ENCODE results near the gene TRABD2B.

The TRABD2B gene

DNA sequence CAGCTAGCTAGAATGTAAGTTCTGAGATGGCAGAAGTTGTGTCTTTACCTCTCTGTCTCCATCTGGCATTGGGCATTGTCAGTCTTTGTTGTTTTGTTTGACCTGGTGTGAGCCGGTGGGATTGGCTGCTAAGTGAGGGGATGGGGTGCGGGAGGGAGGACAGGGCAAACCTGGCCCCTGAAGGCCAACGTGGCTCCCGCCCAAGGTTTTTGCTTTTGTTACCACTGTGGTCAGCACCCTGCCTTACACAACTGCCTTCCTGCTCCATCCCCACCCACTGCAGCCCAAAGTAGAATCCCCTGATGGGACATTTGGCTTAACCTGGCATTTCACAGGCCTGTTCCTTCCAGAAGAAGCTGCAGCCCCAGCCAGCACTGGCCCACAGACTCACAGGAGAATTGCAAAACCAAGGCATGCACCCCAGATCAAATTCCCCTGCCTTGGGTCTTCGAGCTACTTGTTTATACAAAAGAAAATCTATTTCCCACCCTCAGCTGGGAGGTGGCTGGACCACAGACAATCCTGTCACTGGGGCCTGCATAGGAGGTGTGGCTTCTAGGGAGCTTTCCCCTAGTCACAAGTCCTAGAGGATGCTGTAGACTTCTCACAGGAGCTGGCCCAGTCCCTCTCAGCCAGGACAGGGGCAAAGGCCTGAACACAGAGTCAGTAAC, 147.5 kb downstream of the TRABD2B start:
- DNase-seq (ENCODE audit: low read depth) = no peak

DNA sequence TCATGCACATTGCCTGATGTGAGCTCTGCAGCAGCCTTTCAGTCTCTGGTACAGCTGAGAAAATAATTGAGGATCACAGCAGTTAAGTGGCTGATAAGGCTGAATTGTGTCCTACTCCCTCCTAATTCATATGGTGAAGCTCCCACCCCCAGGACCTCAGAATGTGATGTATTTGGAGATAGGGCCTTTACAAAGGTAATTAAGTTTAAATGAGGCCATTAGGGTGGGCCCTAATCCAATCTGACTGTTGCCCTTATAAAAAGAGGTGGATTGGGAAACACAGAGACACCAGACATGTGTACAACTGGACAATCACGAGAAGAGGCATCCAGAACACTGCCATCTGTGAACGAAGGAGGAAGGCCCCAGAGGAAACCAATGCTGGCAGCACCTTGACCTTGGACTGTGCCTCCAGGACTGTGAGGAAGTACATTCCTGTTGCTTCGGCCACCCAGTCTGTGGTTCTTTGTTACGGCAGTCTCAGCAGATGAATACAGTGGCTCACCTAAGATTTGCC, 148.1 kb downstream of the TRABD2B start:
- no peak for DNase-seq (ENCODE audit: low read depth)

DNA sequence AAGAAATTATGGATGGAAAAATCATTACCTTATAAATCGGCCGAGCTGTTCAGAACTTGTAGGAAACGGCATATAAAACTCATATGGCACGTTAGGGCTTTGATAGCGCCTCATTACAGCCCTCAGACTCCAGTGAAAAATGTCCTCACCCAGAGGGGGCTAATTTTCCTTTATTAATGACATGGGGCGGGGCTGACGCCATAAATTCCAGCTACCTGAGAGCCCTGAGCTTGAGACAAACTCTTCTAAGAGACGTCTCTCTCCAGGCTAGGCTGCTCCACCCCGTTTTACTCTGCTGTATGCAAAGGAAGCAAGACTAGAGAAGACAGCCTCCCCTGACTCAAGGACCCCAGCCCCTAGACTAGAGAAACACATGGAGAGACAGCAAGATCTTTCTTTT, 149.4 kb downstream of the TRABD2B start:
- DNase-seq (ENCODE audit: low read depth) = no peak

DNA sequence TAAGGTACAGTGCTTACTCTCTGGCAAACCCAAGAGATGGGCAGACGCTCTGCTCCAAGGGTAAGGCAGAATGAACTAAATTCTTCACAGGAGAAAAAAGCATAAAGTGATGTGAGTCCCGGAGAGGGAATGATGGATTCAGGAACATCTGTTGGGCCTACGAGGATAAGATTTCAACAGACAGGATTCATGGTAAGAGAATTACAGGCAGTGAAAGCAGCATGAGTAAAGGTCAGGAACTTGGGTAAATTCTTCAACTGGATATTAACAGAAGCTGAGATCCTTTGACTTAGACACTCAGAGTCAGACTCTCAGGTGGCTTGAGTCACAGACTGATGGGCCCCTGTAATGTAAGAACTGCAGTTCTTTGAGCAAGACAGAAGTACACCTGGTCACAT, 152.6 kb downstream of the TRABD2B start:
- DNase-seq (ENCODE audit: low read depth) = no peak

DNA sequence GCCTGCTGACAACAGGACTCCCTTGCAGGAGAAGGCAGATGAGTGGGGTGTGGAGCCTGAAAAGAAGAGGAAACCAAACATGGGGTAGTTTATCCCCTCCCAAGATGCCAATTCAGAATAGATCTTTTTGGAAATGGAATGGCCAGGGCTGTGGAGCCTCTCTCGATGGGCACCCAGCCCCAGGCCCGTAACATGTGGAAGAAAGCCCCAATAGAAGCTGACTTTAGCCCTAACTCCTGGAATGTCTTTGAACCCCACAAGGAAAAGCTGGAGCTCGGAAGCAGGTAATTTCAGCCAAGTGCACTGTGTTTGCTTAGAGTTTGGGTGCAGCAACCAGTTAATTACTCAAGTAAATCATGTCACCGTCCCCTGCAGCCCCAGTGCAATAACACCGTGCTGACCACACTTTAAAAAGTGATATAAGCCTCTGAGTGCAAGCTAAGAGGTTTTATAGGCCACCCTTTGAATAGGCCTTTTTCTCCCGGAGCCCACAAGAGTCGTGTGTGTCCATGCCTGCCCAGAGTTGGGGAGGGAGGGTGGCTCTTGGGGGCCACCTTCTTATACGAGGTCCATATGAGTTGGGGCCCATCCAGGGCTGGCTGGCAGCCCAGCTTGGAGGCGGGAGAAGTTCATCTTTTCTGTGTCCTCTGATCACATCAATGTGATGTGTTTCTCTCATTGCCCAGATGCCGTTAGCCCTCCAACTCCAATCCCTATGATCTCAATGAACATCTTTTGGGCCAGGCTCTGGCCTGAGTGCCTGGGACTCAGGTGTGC, 153.2 kb downstream of the TRABD2B start:
- DNase-seq (ENCODE audit: low read depth) = no peak

DNA sequence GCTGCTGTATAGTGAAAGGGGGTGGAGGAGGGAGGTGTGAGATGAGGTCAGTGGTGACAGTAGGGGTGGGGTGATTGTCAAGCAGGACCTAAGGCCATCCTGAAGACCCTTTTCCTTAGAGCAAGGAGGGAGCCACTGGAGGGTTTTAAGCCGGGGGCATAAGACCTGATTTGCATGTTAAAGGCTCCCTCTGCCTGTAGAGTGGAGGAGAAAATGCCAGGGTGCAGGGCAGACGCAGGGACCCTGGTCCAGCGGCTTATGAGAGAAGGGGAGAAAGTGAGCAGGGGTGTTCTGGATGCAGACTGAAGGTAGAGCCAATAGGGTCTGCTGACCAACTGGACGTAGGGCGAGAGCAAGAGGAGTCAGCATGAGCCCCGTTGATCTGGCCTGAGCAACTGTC, 154.1 kb downstream of the TRABD2B start:
- no peak for DNase-seq (ENCODE audit: low read depth)

DNA sequence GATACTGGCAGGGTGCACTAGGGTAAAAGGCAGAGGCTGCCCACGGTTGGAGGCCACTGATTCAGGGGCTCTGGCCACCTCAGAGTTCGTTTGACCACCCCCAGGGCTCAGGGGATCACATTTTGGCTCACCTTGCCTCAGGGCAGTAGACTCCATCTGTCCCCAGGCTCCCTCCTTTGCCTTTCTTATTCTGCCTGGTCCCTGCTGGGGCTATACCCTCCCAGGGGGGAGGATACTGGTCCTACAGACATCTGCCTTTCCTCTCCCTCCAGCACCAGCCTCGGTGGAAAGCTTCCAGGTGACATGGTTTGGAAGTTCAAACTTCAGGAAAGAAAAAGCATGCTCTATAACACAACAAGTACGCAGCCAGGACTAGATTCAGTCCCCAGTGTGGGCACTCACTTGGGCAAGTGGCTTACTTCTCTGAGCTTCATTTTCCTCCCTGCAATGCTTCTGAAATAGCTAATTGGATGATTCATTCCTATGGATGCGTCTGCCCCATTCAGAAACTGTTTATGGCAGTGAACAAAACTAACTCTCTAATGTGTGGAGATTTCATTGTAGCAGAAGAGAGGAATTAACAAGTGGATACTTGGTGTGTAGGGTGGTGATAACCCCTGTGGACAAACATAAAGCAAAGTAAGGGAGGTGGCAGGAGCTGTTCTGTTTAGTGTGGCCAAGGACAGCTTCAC, 154.8 kb downstream of the TRABD2B start:
- no peak for DNase-seq (ENCODE audit: low read depth)

DNA sequence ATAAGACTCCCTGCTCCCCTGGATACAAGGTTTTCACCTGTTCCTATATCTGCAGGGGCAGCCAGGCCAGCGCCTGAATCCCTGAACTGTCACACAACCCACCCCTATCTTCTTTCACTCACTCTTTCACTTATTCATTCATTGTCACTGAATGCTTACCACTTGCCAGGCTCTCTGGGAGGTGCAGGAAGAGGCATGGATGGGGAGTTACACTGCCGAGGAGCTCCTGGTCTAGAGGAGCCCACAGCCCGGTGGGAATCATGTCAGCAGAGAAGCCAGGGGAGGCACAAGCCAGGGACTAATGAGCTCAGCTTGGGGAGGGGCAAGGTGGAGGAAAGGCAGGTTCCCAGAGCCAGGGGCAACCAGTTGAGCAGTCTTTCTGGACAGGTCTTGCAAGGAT, 155.8 kb downstream of the TRABD2B start:
- no peak for DNase-seq (ENCODE audit: low read depth)

DNA sequence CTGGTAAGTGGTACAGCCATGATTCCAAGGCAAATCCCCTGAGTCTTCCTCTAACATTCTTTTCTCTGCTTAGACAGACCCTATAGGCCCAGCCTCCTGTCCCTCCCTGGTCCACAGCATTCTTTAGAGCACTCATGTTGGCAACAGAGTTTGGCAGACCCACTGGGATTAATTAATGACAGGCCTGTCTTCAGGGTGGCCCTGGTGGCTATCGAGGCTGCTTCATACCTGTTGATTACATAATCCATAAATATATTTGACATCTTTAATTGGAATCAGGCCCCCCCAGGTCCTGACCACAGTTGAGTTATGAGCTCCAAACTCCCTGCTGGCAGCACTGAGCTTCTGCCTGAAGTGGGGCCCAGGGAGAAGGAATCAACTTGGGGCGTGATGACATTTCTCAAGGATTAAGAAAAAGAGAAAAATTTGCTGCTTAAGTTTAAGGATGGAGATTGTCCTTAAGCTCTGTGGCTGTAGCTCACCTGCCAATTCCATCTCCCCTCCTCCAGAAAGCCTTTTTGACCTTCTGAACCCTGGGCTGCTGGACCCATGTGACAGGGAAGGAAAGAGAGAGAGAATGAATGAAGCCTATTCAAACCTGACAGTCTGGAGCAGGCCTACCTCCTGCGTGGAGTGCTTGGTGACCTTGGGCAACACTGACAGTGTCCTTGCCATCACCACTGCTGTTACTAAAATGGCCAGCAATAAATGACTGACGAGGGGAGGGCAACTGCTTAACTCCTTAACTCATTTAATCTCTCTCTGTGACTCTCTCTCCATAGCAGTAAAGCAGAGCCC, 156.6 kb downstream of the TRABD2B start:
- no peak for DNase-seq (ENCODE audit: low read depth)

DNA sequence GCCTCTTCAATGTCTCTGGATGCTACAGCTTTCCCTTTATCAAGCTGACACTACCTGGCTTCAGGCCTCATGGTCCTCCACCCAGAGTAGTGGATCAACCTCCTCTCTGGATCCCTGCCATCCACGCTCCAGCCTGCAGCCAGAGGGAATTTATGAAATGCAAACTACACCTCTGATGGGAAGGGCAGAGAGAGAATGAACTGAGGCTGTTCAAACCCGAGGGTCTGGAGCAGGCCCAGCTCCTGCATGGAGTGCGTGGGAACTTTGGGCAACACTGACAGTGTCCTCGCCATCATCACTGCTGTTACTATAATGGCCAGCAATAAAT, 157.8 kb downstream of the TRABD2B start:
- DNase-seq (ENCODE audit: low read depth) = no peak

DNA sequence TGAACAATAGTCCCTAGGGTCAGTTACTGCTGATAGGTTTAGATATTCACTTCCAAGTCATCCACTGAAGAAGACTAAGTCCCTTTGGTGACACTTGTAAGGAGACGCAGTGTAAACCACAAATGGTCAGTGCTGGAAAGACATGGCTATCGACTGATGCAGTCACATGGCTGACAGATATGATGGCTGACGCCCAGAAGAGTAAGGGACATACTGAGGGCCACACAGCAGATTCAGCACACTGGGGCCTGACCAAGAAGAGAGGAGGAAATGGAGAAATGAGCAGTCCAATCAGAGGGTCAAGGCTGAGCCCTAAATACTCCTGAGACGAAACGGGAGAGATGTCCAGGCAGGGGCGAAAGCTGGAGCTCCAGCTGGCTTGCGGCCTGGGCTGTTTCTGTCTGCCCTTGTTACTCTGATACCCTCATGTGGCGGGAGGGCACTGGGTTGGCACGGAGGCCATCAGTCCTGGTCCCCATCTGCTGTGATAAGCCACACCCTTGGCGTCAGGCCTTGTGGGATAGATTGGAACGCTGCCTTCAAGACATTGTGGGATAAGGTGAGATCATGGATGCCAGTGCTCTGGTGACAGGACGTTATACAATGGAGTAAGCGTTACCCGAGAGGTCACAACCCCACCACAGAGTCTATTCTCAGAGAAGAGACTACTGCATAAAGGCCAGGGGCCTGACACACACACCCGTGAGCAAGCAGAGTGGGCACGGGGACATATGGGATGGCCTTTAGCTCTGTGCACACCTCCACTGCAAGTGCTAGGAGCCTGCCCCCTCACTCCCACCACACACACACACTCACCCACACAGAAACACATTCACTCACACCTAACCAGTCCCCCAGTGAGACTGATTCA, 158.4 kb downstream of the TRABD2B start:
- no peak for DNase-seq (ENCODE audit: low read depth)

DNA sequence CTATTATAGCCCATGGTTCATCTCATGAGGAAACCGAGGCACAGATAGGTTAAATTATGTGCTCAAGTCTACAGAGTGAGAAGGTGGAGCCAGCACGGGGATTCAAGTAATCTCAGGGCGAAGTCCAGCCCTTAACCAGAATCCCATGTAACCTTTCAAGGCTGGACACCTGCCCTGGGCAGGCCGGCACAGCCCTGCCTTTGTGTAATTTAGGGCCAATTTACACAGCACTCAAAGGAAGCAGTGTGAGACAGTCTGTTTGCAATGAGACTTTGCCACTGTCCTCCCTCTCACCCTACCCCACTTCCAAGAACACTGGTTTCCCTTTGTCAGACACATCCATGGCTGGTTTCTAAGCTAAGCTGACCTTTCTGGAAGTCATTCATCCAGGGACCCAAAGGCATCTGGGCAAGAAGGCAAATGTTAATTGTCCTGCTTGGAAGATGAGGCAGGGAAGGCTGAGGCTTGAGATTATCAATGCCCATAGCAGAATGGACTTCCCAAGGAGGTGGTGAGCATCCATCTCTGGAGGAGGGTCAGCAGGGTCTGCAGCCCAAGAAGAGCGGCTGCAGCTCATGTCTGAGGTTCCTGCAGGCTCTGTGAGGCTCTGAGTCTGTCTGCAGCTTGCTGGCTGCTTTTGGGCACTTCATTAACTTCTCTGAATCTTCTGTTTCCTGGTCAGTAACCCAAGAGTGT, 159.2 kb downstream of the TRABD2B start:
- DNase-seq (ENCODE audit: low read depth) = no peak

DNA sequence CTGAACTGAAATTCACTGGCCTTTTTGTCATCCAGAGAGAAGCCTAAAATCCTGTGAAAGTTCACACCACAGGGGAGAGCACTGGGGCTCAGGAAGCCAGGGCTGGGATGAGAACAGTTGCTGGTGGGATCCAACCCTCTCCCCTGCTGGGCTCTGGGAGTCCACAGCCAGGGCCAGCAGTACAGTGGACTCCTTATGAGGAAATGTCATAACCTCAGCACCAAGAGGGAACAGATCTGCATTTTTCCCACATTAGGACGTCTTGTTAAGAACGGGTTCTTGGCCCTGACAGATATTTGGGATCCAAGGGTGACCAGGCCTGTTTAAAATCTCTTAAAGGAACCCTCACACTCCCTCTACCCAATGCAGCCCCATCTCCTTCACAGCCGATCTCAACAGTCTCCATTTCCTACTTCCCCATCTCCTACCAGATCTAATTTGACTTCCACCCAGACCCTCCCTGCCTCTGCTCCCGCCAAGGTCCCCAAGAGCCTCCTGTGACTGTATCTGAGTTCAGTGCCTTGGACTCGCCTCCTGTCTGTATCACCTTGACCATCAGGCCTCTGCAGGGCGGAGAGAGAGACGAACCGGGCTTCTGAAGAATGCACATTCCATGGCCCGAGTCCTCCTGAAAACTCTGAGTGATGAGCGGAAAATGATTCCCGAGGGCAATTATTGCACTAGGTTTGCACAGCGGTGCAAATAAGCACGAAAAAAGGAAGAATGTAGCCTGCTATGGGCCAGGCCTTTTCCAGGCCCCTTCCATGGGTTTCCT, 159.9 kb downstream of the TRABD2B start:
- DNase-seq (ENCODE audit: low read depth) = no peak

DNA sequence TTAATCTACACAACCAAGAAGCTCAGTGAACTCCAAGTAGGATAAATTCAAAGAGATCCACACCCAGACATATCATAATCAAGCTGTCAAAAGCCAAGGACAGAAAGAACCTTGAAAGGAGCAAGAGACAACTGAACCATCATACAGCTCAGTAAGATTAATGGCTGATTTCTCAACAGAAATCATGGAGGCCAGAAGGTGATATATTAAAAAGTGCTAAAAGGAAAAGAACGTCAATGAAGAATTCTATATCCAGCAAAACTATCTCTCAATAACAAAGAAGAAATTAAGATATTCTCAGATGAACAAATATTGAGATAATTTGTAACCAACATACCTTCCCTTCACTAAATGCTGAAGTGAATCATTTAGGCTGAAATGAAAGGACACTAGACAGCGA, 161.8 kb downstream of the TRABD2B start:
- DNase-seq (ENCODE audit: low read depth) = no peak

DNA sequence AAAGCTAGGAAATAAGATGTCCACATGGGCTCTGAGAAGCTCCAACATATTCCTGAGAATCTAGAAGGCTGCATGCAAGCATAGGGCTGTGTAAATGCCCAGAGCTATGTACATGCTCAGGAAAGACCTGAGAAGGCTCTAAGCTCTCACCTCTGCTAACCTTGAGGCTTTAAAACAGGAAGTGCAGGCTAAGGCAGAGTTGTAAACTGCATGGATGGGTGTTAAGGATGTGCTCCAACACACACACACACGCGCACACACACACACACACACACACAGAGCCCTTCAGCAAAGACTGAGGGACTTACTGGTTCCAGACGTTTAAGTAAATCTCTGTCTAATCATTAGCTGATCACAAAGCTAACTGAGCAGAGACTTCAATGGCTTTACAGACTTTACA, 162.9 kb downstream of the TRABD2B start:
- no peak for DNase-seq (ENCODE audit: low read depth)

DNA sequence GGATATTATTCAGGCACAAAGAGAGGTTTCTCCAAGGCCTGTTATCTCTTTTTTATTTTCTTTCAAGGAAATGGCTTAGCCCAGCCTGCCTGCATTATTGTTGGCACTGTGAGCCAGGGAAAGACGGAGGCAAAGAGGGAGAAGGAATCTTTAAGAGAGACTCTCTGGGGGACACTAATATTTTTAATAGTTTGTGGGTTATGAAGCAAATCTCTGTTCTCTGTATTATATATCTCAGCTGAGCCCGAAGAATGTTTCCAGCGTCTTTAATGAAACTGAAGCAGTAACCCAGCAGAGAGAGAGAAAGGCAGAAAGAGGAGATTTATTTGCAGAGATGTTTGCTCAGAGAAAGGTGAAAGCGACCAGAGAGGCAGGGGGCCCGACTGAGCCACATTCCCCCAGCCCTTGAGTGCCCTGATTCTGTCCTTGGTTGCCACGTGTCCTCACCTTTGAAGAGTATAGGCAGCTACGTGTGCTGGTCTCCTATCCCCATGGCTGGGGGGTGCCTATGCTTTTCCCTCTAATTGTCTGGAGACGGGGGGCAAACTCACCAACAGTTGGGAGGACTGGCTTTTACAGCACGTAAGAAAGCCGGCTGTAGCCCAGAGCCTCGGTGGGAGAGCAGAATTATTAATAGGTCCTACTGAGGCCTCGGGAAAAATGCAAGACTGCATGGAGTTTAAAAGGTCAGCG, 166.4 kb downstream of the TRABD2B start:
- DNase-seq (ENCODE audit: low read depth) = no peak

DNA sequence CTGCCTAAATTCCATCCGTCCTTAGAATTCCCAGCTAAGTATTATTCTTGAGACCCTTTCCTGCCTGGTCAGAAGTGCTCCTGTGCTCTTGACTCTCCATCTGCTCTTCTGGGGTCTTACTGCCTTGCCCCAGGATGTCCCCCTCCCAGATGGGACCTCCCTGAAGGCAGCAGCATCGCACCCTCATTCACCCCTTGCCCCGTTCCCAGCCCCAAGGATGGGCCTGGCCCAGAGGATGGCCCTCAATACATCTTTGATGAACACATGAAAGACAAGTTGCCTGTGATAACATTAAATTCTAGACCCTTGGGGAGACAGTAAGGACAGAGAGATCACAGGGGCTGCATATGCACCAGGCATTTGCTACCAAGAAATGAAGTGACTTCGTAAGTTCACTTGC, 167.2 kb downstream of the TRABD2B start:
- no peak for DNase-seq (ENCODE audit: low read depth)

DNA sequence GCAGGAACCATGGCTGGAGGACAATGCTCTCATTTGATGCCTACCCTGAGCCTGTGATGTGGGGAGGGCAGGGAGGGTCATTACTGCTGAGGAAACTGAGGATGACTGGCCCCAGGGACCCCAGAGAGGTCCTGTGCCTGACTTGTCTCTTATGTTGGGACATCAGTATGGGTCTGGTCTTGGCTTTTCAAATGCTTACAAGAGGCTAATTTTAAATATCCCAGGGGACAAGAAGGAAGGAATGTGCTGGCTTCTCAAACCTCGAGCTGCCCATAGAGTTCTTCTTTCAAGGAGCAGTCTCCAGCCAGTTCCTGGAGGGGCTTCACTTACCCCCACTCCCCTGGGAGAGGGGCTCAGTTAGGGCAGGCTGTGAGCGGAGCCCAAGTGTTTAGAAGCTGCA, 168.2 kb downstream of the TRABD2B start:
- no peak for DNase-seq (ENCODE audit: low read depth)

DNA sequence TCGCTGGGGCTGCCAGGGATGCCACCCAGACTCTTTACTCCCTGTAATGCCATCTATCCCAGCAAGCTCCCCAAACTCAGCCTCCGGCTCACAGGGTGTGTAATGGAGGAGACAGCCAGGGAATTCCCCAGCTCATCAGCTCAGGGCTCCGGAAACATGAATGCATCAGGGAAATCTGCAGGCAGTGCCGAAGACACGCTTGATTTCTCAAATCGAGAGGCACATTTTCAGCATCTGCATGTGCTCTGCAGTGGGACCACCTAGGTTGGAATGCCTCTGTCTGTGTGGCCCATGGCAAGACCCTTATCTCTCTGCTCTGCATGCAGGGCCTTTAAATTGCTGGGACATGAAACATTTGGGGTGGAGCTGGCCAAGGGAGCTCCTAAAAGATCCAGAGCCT, 170.1 kb downstream of the TRABD2B start:
- no peak for DNase-seq (ENCODE audit: low read depth)
